Transverse colon (tissue), 4 donors: ENCODE data around the gene ANTKMT.

ENCODE experiments used
- CTCF ChIP-seq, 5 experiments: fragments of 200-600 bp in 3 of 5; fragments of 450-650 bp in 2 of 5; sonication (generic) in 3 of 5; IDR thresholded peaks; 1 replicate in 2 of 5; 2 replicates in 3 of 5; pipeline ENCODE4 v1.5.1; 2016 to 2017; ENCODE audit warnings: antibody characterized with exemption in 5 of 5, inconsistent platforms in 3 of 5, mild to moderate bottlenecking in 2 of 5, moderate library complexity in 1 of 5
- EP300 ChIP-seq: sonication (generic); formaldehyde crosslinking; IDR thresholded peaks from one replicate; pipeline ENCODE4 v1.6.1; 2017; ENCODE audit warnings: antibody characterized with exemption, low read depth
- POLR2A ChIP-seq: fragments of 450-650 bp; IDR thresholded peaks from one replicate; pipeline ENCODE4 v1.6.1; 2016; ENCODE audit warnings: antibody characterized with exemption, mild to moderate bottlenecking, moderate library complexity
- POLR2AphosphoS5 ChIP-seq, 3 donors: sonication (generic); formaldehyde crosslinking; IDR thresholded peaks; one replicate each; pipeline ENCODE4 v1.6.1; 2016; ENCODE audit warnings: antibody characterized with exemption in 3 of 3

GRCh38 chr16:760065-760464 is 39.1 kb downstream of the ANTKMT start:
- TF ChIP-seq CTCF (IDR thresholded peaks at IDR 0.05), result no peak
- TF ChIP-seq POLR2A, result no peak
- no peak for TF ChIP-seq EP300
- no peak for TF ChIP-seq POLR2AphosphoS5 (IDR thresholded peaks at IDR 0.05)
